NCI-H748 (cell line): Measurements from ENCODE around the gene ATL3.
"Not testable (repeated sequence)": the region's sequence is repeated elsewhere in the genome, so short reads cannot be mapped to it uniquely, and the experiment has no call there.

Experiments
- DNase-seq: peaks from one replicate; lab custom pipeline; 2025; ENCODE audit not compliant: unreplicated experiment; lab: John Stamatoyannopoulos, UW

The ATL3 gene

GRCh38 chr11:63595296-63595695, 75.9 kb downstream of the ATL3 start:
- no peak for DNase-seq

- DNase-seq: peak; percentile 33
Observed at GRCh38 chr11:63592975-63593395, 78.2 kb downstream of the ATL3 start.

- no peak for DNase-seq
Observed at GRCh38 chr11:63590024-63590788, 81.0 kb downstream of the ATL3 start.

DNA sequence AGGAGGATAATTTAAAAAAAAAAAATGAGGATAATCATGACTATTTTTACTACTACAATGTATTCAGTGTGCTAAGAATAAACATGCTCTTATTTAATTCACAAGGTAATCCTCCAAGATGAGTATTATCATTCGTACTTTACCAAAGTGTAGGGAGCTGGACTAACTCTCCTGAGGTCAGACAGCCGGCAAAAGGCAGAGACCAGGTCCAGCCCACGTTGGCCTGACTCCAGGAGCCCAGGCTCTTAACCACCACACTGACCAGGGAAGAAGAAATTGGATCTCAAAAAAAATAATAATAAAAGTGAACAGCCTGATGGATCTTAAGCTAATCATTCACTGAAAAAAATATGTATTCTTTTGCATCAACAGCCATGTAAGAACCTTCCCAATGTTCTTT, 82.2 kb downstream of the ATL3 start:
- no peak for DNase-seq

DNA sequence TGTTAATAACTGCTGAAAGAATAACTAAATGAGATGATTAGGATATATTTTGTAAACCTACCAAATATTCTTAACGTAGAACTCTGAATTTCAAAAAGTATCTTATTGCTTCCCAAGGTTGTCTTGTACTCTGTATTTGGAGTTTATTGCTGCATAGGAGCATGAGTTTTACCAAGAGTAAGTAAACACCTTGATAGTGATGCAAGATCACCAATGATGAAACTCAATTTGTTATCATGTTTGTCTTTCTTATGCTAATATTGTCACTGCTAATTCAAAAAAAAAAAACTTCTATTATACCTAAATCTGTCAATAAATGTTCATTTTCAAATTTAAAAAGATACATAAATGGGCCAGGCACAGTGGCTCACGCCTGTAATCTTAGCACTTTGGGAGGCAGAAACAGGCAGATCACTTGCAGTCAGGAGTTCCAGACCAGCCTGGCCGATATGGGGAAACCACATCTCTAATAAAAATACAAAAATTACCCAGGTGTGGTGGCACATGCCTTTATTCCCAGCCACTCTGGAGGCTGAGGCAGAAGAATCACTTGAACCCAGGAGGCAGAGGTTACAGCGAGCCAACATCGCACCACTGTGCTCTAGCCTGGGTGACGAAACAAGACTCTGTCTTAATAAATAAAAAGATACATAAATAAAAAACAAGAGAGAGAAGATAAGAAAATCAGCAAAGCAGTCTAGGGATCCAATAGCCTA, 84.6 kb downstream of the ATL3 start:
- DNase-seq: no peak

GRCh38 chr11:63583357-63583677, 87.9 kb downstream of the ATL3 start:
- DNase-seq: no peak

- not testable (repeated sequence) for DNase-seq
Observed at GRCh38 chr11:63581224-63581623, 90.0 kb downstream of the ATL3 start.

- not testable (repeated sequence) for DNase-seq
Observed at GRCh38 chr11:63578882-63579281, 92.3 kb downstream of the ATL3 start.

DNA sequence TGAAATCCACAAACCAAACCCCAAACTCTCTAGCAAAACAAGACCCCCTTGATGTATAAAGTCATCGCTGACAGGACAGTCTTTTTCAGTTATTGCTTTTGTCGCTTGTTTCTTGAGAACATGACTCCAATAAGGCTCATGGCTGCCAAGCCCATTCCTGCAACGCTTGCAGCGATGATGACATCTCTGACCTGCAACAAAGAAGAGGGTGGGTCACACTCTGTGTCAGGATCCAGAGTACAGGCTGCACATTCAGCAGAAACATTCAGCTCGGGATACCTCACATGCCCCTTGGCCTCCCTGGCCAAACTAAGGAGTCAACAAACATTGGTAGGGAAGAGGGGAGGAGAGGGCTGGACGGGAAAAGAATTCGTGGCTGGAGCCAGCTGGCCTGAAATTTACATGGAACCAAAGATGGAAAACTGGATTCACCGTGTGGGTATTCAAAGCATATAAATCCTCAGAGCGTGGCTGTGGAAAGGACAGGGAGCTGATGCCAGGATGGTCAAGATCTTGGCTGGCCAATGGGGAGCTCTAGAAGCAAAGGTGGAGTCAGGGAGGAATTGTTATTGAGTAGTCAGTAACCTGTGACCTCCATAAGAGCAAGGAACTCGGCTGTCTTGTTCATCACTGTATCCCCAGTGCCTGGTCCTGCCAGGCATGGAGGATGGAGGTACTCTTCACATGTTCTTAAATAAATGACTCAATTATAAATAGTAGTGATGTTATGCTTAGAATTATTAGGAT, 96.1 kb downstream of the ATL3 start:
- DNase-seq: no peak
